GM21737 (cell line): ENCODE data around the gene TSPAN6.

Experiments used
- ATAC-seq: cut with Tn5 transposase; IDR thresholded peaks from one replicate; pipeline ENCODE4 v1.9.1; 2021; ENCODE audit warnings: mild to moderate bottlenecking, moderate library complexity; ENCODE audit not compliant: unreplicated experiment

The TSPAN6 gene

DNA sequence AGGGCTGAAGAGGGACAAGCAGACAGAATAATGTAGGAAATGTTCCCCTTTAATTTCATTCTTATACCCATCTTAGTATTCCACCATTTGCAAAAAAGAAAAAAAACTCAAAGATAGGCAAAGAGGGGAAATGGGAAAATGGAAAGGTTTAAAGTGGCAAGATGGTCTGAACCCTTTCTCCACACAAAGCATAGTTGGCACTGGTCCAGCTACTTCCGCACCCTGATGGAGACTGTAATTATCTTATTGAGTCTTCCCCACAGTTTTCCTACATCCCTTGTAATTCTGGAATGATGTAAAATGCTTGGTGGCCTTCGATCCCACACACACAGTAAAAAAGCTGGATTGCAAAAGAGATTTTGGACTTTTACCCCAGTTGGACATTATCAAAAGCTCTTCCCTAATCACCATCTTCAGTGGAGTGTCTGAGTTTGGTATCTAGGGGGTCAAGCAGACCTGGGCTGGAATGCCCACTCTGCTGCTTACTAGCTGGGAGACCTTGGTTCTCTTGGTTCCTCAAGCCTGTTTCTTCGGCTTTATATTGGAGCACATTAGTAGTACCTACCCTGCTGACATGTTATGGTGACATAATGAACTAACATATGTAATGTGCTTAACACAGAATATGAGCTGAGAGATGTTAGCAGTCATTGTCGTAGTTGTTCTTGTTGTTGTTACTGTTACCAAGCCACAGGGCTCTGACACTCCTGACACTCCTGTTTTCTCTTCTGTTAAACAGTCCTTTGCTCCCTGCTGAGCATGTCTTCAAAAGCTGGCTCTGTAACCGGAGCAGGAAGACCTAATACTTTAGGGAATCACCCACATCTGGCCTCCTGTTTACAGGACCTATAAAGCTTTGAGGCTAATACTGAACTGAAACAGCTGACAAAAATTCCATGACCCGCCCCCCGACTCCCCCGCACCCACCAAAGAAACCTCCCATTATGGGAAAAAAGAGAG, 12.1 kb upstream of the TSPAN6 start:
- ATAC-seq: no peak

DNA sequence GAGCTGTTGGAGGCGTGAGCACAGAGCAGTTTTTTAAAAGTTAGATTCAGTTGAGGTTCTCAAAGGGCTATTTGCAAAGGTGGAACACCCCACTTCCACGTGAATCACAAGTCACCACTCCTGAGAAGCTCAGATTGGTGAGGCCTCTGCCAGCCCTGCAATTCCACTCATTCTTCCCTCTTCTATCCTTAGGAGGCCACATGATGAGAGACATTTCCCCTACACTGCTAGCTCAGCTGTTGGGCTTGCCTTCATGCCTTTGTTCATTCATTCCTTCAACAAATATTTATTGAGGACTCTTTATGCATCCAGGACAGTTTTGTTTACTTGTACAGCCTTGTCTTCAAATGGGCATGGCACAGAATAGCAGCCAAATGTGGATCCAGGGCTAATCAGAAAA, 11.1 kb upstream of the TSPAN6 start:
- no peak for ATAC-seq

DNA sequence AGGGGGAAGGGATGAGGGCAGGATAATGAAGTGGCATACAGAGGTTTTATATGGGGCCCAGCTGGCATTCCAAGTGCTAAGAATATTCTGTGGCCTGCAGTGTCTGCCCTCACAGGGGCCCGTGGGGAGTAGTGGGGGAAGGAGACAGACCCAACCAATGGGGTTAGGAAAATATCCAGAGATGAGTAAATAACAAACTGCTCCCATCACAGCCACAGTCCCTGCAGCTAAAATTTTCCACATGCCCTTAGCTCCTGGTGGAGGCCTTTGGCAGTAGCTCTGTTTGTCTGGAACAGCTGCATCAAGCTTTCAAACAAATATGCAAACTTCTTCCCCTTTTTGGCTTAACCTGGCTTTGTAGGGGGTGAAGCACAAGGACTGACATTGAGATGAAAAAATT, 10.5 kb upstream of the TSPAN6 start:
- ATAC-seq: no peak

DNA sequence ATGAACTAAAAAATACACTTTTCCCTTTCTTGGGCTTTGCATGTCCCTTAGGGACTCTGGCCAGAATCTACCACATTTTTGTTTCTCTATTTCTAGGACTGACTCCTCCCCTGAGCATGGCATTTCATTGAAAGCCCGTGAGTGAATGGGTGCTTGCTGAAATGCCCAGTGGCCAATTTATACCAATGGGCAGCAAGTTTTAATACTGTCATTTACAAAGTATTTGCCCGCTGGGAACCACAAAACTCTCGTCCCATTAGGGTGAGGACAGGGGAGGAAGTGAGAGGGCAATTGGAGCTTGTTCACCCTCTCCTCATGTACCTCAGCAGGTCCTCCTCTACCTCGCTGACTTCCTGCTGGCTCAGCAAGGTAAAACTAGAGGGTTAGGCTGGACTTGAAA, 8.5 kb upstream of the TSPAN6 start:
- no peak for ATAC-seq

DNA sequence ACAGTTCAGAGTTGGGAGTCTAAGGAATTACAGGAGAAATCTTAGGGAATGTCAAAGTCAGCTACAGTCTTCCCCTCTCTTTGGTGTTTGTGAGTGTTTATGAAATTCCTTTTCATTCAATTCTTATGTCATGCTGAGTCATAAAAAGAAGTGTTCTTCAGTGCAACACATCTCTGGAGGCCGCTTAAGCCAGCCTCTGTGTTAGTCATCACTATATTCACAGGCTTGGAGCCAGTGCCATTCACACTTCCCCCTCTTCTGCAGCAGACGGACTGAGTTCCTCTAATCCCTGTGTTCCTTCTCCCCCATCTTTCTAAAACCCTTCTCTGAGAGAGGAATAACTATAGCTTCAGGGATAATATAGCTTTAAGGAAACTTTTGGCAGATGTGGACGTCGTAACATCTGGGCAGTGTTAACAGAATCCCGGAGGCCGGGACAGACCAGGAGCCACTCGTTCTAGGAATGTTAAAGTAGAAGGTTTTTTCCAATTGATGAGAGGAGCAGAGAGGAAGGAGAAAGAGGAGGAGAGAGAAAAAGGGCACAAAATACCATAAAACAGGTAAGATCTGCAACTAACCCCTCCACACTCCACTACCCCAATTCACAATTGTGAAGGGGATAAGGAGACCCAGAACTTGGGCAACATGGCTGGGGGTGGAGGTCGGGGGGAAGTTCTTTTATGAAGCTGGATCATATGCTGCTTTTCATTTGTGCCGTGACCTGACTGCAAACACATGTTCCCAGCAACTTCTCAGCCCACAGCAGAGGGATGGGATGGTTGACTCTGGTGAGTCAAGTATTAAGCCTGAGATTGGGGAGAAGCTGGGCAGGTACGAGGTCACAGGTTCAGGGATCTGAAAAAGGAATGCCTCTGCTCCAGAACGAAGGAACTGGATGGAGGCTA, 7.6 kb upstream of the TSPAN6 start, which contains the start of gene SRPX2:
TSS of gene SRPX2 (plus strand) at position 244 of the 905 bp plus-strand sequence. CDS start 2,124 bp downstream, outside the sequence.
- no peak for ATAC-seq

DNA sequence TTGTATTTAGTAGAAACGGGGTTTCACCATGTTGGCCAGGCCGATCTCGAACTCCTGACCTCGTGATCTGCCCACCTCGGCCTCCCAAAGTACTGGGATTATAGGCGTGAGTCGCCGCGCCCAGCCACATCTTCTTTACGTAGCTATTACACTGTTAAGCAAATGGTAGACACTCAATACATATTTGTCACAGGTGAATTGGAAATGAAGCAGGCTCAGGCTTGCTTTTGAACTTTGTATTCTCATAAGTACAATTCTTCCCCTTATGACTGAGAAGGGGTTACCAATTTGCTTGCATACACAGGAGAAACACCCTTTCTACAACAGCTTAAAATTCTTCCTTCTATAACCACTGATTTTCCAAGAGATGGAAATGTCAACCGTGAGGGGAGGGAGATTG, 6.6 kb upstream of the TSPAN6 start:
- no peak for ATAC-seq

DNA sequence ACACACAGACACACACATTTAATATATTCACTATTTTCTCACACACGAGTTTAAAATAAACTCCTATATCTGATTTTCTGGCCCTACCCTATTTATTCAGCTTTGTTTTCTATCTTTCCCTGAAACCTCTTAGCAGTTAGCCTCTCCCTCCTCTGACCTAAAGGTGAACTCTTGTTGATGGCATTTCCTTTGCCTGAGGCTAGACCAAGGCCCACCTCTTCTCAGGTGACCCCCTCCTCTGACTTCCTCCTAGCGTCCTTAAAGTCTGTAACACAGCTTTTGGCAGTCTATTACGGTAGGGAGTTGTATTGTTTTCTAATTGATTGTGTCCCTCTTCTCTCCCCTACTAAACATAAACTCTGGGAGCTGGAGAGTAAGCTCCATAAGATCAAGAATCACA, 5.7 kb upstream of the TSPAN6 start:
- ATAC-seq: no peak

DNA sequence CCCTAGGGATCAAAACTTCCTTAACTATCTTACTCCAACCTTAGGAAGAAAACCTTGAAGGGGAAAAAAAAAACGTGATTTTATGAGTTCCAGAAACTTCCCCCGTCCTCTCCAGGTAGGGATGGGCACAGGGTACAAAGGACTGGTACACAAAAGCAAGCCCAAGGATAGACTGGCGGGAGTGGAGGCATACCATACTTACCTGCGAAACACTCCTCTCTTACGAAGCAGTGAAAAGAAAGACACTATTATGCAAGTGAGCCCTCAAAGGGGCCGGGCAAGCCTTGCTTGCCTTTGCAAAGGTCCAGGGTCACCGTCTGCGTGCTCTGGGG, 651 bp downstream of the TSPAN6 start:
- no peak for ATAC-seq

DNA sequence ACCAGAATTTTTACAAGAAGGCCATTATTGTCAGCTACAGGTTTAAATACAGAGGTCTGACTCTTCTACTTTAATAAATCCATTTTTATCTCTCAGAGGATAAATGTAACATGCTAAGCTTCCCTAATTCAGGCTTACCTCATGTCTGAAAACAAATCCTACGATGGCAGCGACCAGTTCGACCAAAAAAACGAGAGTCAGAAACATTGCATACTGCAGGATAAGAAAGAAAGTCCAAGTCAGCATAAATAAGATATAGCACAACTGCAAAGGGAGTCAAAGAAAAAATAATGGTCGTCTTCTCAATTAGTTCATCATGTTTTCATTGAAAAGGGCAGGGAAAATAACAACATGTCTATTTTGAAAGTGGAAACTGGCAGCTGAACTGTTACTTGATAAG, 1.6 kb downstream of the TSPAN6 start:
- no peak for ATAC-seq

DNA sequence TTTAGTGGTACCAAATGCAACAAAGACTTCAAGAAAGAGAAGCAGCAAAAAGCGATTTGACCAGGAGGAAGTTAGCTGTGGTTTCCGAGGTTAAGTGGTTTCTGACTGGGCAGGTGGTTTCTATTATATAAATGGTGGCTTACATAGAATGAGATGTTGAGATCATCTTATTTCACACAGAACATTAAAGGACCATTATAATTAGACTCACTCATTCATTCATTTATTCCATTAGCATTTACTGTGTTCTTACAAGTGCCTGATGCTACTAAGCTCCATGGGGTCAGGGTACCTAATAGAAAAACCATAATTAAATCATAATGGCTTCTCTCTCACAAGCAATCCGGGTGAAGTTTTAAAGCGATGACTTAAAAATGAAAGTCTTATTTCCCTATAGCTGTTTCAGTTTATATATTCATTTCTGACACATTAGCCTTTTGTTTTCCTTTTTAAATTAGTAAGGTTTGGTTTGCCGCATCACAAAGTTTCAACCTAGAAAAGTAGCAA, 10.6 kb downstream of the TSPAN6 start:
- peak; percentile 92 for ATAC-seq

DNA sequence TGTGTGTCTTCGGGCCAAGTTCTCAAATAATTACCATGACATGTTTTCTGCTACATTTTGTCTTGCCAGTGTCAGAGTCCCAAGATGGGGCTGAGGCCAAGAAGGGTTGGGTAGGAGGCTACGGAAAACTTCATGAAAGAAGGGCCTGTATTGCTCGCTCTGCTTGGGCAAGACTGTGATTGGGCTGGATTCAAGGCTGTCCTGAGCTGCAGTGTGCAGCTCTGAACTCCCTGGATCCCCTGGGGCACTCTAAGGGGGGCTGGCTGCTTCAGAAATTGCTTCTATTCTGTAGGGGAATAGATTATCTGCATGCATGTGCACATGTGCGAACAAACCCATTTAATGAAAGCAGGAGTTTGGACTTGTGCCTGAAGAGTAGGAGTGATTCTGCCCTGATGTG, 13.6 kb downstream of the TSPAN6 start:
- no peak for ATAC-seq

DNA sequence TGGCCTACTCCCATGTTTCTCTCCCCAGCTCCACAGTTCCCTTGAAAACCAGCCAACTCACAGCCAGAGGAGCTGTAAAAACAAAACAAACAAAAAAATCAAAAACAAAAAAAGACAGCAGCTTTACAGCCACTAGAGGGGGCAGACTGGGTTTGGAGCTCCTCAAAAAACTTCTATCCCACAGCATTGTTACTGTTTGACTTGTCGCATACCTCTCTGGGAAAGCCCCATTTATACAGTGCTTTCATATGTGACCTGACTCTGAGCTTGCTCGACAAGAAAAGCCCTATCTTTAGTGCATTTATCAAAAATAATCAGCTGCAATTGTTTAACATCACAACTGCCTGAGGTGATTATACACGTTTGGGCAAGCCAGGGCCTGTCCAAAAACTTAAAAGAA, 21.6 kb downstream of the TSPAN6 start:
- peak; percentile 90 for ATAC-seq

DNA sequence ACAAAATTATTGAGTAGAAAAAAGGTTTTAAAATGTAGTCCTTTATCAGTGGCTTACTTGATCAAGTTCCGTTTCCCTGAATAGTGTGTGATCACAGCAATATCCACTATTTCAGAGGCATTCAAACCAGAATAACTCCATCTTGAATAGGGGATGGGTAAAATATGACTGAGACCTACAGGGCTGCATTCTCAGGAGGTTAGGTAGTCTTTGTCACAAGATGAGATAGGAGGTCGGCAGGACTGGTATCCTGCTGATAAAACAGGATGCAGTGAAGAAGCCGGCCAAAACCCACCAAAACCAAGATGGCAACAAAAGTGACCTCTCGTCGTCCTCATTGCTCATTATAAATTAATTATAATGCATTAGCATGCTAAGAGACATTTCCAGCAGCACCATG, 24.7 kb downstream of the TSPAN6 start:
- no peak for ATAC-seq

DNA sequence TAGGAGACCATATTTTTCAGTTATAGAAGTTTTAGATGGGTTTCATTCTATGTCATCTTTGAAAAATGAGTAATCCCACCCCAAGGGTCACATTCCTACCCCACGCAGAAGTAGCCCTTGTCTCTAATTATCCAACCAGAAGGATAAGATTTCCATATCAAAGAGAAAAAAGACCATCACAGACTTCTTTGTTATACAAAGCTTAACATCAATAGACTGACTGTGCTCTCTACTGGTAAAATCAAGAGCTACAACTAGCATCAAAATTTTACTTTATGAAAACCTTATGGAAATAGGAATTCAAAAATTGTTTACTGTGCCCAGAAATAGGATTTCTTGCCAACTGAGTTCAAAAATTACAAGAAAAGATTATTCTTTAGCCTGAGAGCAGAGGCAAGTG, 27.0 kb downstream of the TSPAN6 start:
- no peak for ATAC-seq

DNA sequence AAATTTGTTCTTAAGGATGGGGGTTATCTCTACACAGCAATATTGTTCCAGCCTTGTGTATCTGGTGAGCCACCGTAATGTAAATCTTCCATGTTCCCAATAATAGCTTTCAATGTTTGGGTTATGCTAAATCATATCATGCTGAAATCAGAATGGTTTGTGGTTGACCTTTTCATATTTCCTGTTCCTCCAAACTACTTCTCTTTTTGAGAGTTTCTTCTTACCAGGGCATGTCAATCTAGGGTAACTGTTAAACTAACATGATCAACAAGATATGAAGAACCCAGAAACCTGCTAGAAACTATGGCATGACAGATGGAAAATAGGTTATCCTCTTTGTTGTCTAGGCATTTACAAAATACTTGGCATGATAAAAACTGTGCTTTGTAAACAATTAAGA, 29.9 kb downstream of the TSPAN6 start:
- no peak for ATAC-seq

DNA sequence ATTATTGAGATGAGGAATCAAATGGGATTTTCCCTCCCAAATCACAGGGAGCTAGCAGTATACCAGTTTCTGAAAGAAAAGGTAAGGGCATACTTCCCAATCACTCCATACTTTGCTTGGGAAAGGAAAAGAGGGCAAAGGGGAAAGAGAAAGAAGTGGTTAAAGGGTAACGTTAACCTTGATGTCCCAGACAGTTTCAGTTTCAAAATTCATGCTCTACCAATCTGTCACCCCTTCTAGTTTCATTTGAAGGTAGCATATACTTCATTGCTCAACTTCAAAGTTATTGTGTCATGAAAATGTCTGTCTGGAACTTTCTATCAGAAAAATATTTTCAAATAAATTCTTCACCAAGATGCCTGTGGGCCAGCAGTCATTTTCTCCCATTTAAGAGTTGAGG, 35.8 kb downstream of the TSPAN6 start:
- ATAC-seq: no peak

DNA sequence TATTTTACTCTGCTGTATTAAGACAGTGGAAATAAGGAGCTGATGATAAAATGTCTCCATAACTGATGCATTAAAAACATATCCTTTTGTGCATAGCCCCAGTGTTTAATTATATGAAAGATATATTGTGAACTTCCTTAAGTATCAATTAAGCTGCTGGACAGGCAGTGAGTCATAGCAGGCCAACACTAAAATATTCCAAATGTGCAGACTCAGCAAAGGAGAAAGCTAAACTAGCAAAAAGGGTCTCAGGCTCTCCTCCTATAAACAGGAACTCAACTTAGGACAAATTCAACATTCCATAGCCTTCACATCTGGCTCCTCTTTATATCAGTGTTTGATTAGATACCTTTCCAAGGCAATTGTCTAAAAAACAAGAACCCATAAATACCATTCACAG, 36.3 kb downstream of the TSPAN6 start:
- ATAC-seq: no peak

DNA sequence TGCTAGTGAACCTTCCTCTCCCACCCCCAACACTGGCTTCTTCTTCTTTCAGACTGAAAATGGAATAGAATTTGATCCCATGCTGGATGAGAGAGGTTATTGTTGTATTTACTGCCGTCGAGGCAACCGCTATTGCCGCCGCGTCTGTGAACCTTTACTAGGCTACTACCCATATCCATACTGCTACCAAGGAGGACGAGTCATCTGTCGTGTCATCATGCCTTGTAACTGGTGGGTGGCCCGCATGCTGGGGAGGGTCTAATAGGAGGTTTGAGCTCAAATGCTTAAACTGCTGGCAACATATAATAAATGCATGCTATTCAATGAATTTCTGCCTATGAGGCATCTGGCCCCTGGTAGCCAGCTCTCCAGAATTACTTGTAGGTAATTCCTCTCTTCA, 37.1 kb downstream of the TSPAN6 start:
- ATAC-seq: no peak

DNA sequence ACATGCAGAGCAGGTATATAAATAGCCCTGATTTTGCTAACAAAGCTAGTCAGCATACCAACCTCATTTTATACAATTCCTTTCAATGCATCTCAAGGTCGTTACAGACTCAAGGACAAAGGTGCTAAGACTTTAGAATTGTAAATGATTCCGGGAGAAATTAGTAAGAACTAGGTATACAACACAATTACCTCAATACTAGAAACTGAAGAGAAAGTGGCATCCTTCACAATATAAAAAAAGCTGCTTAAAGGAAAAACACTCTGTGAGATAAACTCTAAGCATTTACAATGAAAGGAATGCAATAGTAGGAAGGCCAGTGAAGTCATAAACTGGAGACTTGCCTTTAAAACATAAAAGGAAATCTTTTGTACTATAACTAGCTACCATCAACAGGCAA, 40.0 kb downstream of the TSPAN6 start:
- no peak for ATAC-seq

DNA sequence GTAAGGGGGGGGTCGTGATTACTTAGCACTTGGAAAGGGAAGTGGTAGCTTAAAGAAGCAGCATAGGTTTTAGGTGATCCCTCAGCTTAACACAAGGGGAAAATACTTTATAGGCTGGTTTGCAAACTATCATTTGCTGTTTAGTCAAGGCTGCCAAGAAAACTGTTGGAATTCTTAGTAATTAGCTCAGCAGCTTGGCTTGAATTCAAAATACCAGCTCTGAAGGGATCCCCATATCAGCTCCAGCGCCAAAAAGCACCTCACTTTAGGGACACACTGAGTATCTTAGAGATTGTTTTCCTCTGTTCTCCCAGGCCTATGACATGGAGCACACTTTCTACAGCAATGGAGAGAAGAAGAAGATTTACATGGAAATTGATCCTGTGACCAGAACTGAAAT, 43.0 kb downstream of the TSPAN6 start:
- ATAC-seq: no peak

DNA sequence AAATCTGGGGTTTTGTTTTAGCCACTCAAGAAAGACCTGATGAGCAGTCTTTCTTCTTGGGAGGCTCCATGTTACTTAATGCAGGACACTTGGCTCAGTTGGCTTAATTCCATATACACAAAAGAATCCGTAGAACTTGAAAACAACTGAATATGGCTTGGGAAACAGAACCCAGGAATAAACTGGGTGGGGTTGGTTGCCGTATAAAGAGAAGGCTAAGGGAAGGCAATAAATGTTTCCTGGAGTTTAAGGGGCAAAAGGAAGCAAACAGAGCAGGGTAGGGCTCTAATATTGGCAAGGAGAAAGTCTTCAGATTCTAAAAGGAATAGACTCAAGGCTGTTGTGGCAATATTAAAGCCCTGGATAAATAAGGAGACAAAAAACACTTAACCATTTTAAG, 43.5 kb downstream of the TSPAN6 start:
- no peak for ATAC-seq
